Measurements from ENCODE around the gene LRRC66. TPM values are rescaled to one million over a fixed set of nuclear protein-coding genes. Genes with fewer than 3 reads are reported as not detected.

The LRRC66 gene
- total RNA-seq, 1 donor from 2014 or later: 1.0 TPM

DNA sequence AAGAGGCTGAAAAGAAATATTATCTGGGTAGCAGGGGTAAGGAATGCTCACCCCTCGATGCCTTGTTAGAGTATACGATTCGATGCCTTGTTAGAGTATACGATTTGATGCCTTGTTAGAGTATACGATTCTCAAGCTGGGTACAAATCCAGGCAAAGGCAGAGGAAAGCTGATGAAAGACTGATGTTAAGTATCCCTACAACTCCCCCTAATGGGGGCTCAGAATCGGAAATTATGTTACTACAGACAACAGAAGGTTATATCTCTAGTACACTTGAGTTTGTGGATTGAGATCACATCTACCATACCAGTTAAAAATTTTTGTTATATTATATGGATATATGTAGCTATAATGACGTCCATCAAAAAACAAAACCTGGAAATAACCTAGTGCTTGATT lies 4.8 kb downstream of the LRRC66 start:
- Mint-ChIP-seq H3K27ac (no peak overlapping the region), H3K9me3 (no peaks in the 10 kb centered on the region), H3K4me3 (no peak overlapping the region), H3K27me3 (ENCODE audit: insufficient read depth, low read depth) (peaks cover 4% of the 10 kb centered on the region), H3K36me3 (peaks cover 4% of the 10 kb centered on the region), H3K4me1 (no peaks in the 10 kb centered on the region)
- H3K27me3 ChIP-seq: no peaks in the 10 kb centered on the region
- peaks cover 6% of the 10 kb centered on the region for H3K36me3 ChIP-seq
- peak overlapping the region; percentile 57 for H3K27ac ChIP-seq
- H3K9ac ChIP-seq: no peak overlapping the region
- peak; percentile 69 for DNase-seq (ENCODE audit: low spot score)
- H3K79me2 ChIP-seq (ENCODE audit: low read depth): no peaks in the 10 kb centered on the region
- H3K9me3 ChIP-seq (ENCODE audit: low read depth): no peaks in the 10 kb centered on the region
- peak overlapping the region; percentile 9 for H3K4me2 ChIP-seq
- no peaks in the 10 kb centered on the region for H4K20me1 ChIP-seq (ENCODE audit: low read depth)
- peak overlapping the region; percentile 15 for H2AFZ ChIP-seq (replicated peaks)
- peaks cover 18% of the 10 kb centered on the region for H3K4me1 ChIP-seq
- no peak for TF ChIP-seq EZH2 (IDR thresholded peaks at IDR 0.05)
- no peak for TF ChIP-seq EZH2phosphoT487 (IDR thresholded peaks at IDR 0.05)
- TF ChIP-seq, protein P1, sequence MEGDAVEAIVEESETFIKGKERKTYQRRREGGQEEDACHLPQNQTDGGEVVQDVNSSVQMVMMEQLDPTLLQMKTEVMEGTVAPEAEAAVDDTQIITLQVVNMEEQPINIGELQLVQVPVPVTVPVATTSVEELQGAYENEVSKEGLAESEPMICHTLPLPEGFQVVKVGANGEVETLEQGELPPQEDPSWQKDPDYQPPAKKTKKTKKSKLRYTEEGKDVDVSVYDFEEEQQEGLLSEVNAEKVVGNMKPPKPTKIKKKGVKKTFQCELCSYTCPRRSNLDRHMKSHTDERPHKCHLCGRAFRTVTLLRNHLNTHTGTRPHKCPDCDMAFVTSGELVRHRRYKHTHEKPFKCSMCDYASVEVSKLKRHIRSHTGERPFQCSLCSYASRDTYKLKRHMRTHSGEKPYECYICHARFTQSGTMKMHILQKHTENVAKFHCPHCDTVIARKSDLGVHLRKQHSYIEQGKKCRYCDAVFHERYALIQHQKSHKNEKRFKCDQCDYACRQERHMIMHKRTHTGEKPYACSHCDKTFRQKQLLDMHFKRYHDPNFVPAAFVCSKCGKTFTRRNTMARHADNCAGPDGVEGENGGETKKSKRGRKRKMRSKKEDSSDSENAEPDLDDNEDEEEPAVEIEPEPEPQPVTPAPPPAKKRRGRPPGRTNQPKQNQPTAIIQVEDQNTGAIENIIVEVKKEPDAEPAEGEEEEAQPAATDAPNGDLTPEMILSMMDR (IDR thresholded peaks at IDR 0.05): peak; percentile 59
- H3K4me3 ChIP-seq: no peak overlapping the region
- H3F3A ChIP-seq (ENCODE audit: low read depth): peaks cover 37% of the 10 kb centered on the region

DNA sequence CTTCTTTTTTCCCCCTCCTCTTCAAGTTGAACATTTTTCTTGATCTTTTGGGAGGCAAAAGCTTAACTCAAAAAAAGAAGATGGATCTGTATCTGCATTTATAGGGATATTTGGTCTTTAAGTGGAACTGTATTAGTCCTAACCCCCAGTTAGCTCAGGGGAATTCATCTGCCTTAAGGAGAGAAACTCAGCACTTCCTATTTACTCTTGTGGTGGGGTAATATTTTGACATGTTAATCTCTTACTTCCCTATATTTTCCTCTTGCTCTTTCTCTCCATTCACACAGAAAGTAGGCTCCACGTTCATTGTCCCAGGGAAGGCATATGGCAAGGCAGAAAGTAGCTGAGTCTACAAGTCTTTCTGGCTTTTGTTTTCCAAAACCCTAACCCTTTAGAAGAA lies 5.3 kb downstream of the LRRC66 start:
- H3F3A ChIP-seq (ENCODE audit: low read depth): peaks cover 32% of the 10 kb centered on the region
- no peaks in the 10 kb centered on the region for H3K27me3 ChIP-seq
- peaks cover 4% of the 10 kb centered on the region for H3K36me3 Mint-ChIP-seq
- no peak overlapping the region for H3K9ac ChIP-seq
- peak overlapping the region; percentile 15 for H2AFZ ChIP-seq (replicated peaks)
- H3K4me2 ChIP-seq: peak overlapping the region; percentile 9
- peaks cover 6% of the 10 kb centered on the region for H3K36me3 ChIP-seq
- H3K79me2 ChIP-seq (ENCODE audit: low read depth): no peaks in the 10 kb centered on the region
- no peaks in the 10 kb centered on the region for H3K4me1 Mint-ChIP-seq
- no peak overlapping the region for H3K4me3 ChIP-seq
- no peaks in the 10 kb centered on the region for H4K20me1 ChIP-seq (ENCODE audit: low read depth)
- peaks cover 18% of the 10 kb centered on the region for H3K4me1 ChIP-seq
- no peak overlapping the region for H3K4me3 Mint-ChIP-seq
- H3K27me3 Mint-ChIP-seq (ENCODE audit: insufficient read depth, low read depth): peaks cover 4% of the 10 kb centered on the region
- peak; percentile 9 for DNase-seq (ENCODE audit: low spot score)
- H3K9me3 Mint-ChIP-seq: no peaks in the 10 kb centered on the region
- H3K27ac Mint-ChIP-seq: no peak overlapping the region
- peak overlapping the region; percentile 57 for H3K27ac ChIP-seq
- TF ChIP-seq, protein P1 (IDR thresholded peaks at IDR 0.05): no peak
- TF ChIP-seq EZH2phosphoT487 (IDR thresholded peaks at IDR 0.05) (no peak), EZH2 (IDR thresholded peaks at IDR 0.05) (no peak)
- no peaks in the 10 kb centered on the region for H3K9me3 ChIP-seq (ENCODE audit: low read depth)

DNA sequence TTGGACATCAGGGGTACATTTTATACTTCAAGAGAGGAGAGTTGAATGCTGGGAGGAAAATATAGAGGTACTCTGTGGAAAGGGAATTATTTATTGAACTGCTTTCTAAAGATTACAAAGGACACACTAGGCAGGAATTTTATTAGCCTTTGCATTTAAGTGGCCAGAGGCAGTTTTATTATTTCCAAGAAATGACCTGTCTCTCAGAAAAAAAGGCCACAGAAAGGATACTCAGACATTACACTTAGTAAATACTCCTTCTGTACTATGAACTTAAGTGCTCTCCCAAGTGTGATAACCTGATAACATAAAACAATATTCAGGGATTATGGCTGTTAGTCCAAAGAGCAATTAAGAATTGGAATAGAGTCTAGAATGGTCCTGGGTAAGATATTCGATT lies 7.5 kb downstream of the LRRC66 start:
- H3K4me1 ChIP-seq: peaks cover 18% of the 10 kb centered on the region
- Mint-ChIP-seq H3K27ac (no peak overlapping the region), H3K4me3 (no peak overlapping the region), H3K36me3 (peaks cover 4% of the 10 kb centered on the region), H3K4me1 (no peaks in the 10 kb centered on the region), H3K27me3 (ENCODE audit: insufficient read depth, low read depth) (no peaks in the 10 kb centered on the region), H3K9me3 (no peaks in the 10 kb centered on the region)
- no peak overlapping the region for H3K4me3 ChIP-seq
- peaks cover 14% of the 10 kb centered on the region for H3F3A ChIP-seq (ENCODE audit: low read depth)
- no peak overlapping the region for H3K4me2 ChIP-seq
- TF ChIP-seq EZH2 (IDR thresholded peaks at IDR 0.05) (no peak), EZH2phosphoT487 (IDR thresholded peaks at IDR 0.05) (no peak)
- TF ChIP-seq, protein P1 (IDR thresholded peaks at IDR 0.05): no peak
- H3K27me3 ChIP-seq: no peaks in the 10 kb centered on the region
- H3K9ac ChIP-seq: no peak overlapping the region
- H2AFZ ChIP-seq (replicated peaks): no peak overlapping the region
- DNase-seq (ENCODE audit: low spot score): no peak
- H3K27ac ChIP-seq: no peak overlapping the region
- no peaks in the 10 kb centered on the region for H4K20me1 ChIP-seq (ENCODE audit: low read depth)
- H3K9me3 ChIP-seq (ENCODE audit: low read depth): no peaks in the 10 kb centered on the region
- H3K79me2 ChIP-seq (ENCODE audit: low read depth): no peaks in the 10 kb centered on the region
- peaks cover 10% of the 10 kb centered on the region for H3K36me3 ChIP-seq
